H9 (cell line): ENCODE measurements around the gene KCNIP4. TPM values are rescaled to one million over a fixed set of nuclear protein-coding genes. Genes with fewer than 3 reads are reported as not detected.

Experiments used
- DNase-seq: peaks from one replicate; pipeline ENCODE4 v3.0.0-alpha.2; 2017
- H2AFZ ChIP-seq: one replicate; pipeline ENCODE4 v1.6.1; 2013; ENCODE audit warnings: mild to moderate bottlenecking, low read length, control low read depth, moderate library complexity
- H2AK5ac ChIP-seq: 2 replicates; pipeline ENCODE4 v1.6.1; 2013; ENCODE audit warnings: low read length, control low read depth, mixed read lengths; ENCODE audit not compliant: insufficient read length
- H2BK120ac ChIP-seq: one replicate; pipeline ENCODE4 v1.6.1; 2013; ENCODE audit warnings: low read depth, mild to moderate bottlenecking, low read length, control low read depth, inconsistent platforms; ENCODE audit not compliant: poor library complexity, severe bottlenecking
- H2BK12ac ChIP-seq: 2 replicates; pipeline ENCODE4 v1.6.1; 2013; ENCODE audit warnings: low read length, control low read depth, mixed read lengths, low read depth; ENCODE audit not compliant: insufficient read length
- H2BK15ac ChIP-seq: 2 replicates; pipeline ENCODE4 v1.6.1; 2013; ENCODE audit warnings: low read depth, low read length, control low read depth
- H2BK20ac ChIP-seq: one replicate; pipeline ENCODE4 v1.6.1; 2013; ENCODE audit warnings: low read depth, mild to moderate bottlenecking, low read length, control low read depth, inconsistent platforms; ENCODE audit not compliant: poor library complexity, severe bottlenecking
- H2BK5ac ChIP-seq: 2 replicates; pipeline ENCODE4 v1.6.1; 2013; ENCODE audit warnings: low read length, control low read depth, mixed read lengths; ENCODE audit not compliant: insufficient read length
- H3K14ac ChIP-seq: 2 replicates; pipeline ENCODE4 v1.6.1; 2013; ENCODE audit warnings: low read length, control low read depth; ENCODE audit not compliant: insufficient read depth
- H3K18ac ChIP-seq: 2 replicates; pipeline ENCODE4 v1.6.1; 2013; ENCODE audit warnings: low read depth, mild to moderate bottlenecking, mixed read lengths, low read length, control low read depth; ENCODE audit not compliant: insufficient read length
- H3K23ac ChIP-seq: 2 replicates; pipeline ENCODE4 v1.6.1; 2013; ENCODE audit warnings: low read length, control low read depth, mixed read lengths, low read depth; ENCODE audit not compliant: insufficient read length
- H3K23me2 ChIP-seq: 2 replicates; pipeline ENCODE4 v1.6.1; 2013; ENCODE audit warnings: low read depth, mild to moderate bottlenecking, mixed read lengths, low read length, control low read depth; ENCODE audit not compliant: insufficient read length, poor library complexity, severe bottlenecking
- H3K27ac ChIP-seq: 2 replicates; pipeline ENCODE4 v1.5.1; 2013; ENCODE audit warnings: low read length, control low read depth, mixed read lengths, low read depth; ENCODE audit not compliant: insufficient read length
- H3K27me3 ChIP-seq: 2 replicates; pipeline ENCODE4 v1.6.1; 2013; ENCODE audit warnings: low read length, control low read depth, inconsistent platforms; ENCODE audit not compliant: insufficient read depth
- H3K4ac ChIP-seq: 2 replicates; pipeline ENCODE4 v1.6.1; 2013; ENCODE audit warnings: low read depth, mild to moderate bottlenecking, control low read depth, inconsistent platforms, low read length, moderate library complexity
- H3K4me1 ChIP-seq: 2 replicates; pipeline ENCODE4 v1.6.1; 2013; ENCODE audit warnings: low read length, control low read depth, inconsistent platforms; ENCODE audit not compliant: insufficient read depth
- H3K4me2 ChIP-seq: 2 replicates; pipeline ENCODE4 v1.6.1; 2013; ENCODE audit warnings: low read length, control low read depth, mixed read lengths; ENCODE audit not compliant: insufficient read length, insufficient read depth
- H3K56ac ChIP-seq: 2 replicates; pipeline ENCODE4 v1.6.1; 2013; ENCODE audit warnings: low read depth, mild to moderate bottlenecking, mixed read lengths, low read length, control low read depth; ENCODE audit not compliant: insufficient read length
- H3K79me1 ChIP-seq: 2 replicates; pipeline ENCODE4 v1.6.1; 2013; ENCODE audit warnings: low read depth, mild to moderate bottlenecking, moderate library complexity, low read length, control low read depth, inconsistent platforms; ENCODE audit not compliant: insufficient read depth, poor library complexity, severe bottlenecking
- H3K79me2 ChIP-seq: 2 replicates; pipeline ENCODE4 v1.6.1; 2013; ENCODE audit warnings: low read length, control low read depth, inconsistent platforms; ENCODE audit not compliant: insufficient read depth
- H3K9ac ChIP-seq: 2 replicates; pipeline ENCODE4 v1.6.1; 2013; ENCODE audit warnings: low read length, control low read depth, mixed read lengths; ENCODE audit not compliant: insufficient read length; ENCODE audit errors: extremely low read depth
- H3K9me3 ChIP-seq: one replicate; pipeline ENCODE4 v1.6.1; 2013; ENCODE audit warnings: low read depth, low read length, inconsistent platforms; ENCODE audit not compliant: control insufficient read depth
- H3T11ph ChIP-seq: one replicate; pipeline ENCODE4 v1.6.1; 2013; ENCODE audit warnings: mild to moderate bottlenecking, low read length, control low read depth, inconsistent platforms
- H4K20me1 ChIP-seq: one replicate; pipeline ENCODE4 v1.6.1; 2013; ENCODE audit not compliant: control insufficient read depth, insufficient read length, insufficient read depth
- H4K5ac ChIP-seq: 2 replicates; pipeline ENCODE4 v1.6.1; 2013; ENCODE audit warnings: low read depth, mild to moderate bottlenecking, mixed read lengths, low read length, control low read depth; ENCODE audit not compliant: insufficient read length
- H4K8ac ChIP-seq: replicated peaks from 2 replicates; pipeline ENCODE4 v1.6.1; 2013; ENCODE audit warnings: low read length, control low read depth, mixed read lengths, low read depth; ENCODE audit not compliant: insufficient read length
- H4K91ac ChIP-seq: 2 replicates; pipeline ENCODE4 v1.6.1; 2013; ENCODE audit warnings: low read depth, mild to moderate bottlenecking, moderate library complexity, mixed read lengths, low read length, control low read depth; ENCODE audit not compliant: insufficient read length
- H3K27ac Mint-ChIP-seq, 3 experiments: 2 replicates in 2 of 3; 3 replicates in 1 of 3; pipeline ENCODE4 v1.8.0; 2020 to 2021; ENCODE audit warnings: mixed read lengths in 3 of 3, mild to moderate bottlenecking in 1 of 3, moderate library complexity in 1 of 3
- H3K27me3 Mint-ChIP-seq: 2 replicates; pipeline ENCODE4 v1.8.0; 2021; ENCODE audit warnings: low read depth, mild to moderate bottlenecking, moderate library complexity, mixed read lengths
- H3K36me3 Mint-ChIP-seq, 3 experiments: 2 replicates in 2 of 3; 3 replicates in 1 of 3; pipeline ENCODE4 v1.8.0; 2020 to 2021; ENCODE audit warnings: low read depth in 3 of 3, mixed read lengths in 3 of 3; ENCODE audit not compliant: insufficient read depth in 1 of 3
- H3K4me1 Mint-ChIP-seq, 2 experiments: 2 replicates each; pipeline ENCODE4 v1.8.0; 2020; ENCODE audit warnings: mixed read lengths in 2 of 2
- H3K4me3 Mint-ChIP-seq, 2 experiments: 2 replicates in 1 of 2; 3 replicates in 1 of 2; pipeline ENCODE4 v1.8.0; 2020 to 2021; ENCODE audit warnings: mild to moderate bottlenecking in 2 of 2, mixed read lengths in 2 of 2, moderate library complexity in 1 of 2
- H3K9me3 Mint-ChIP-seq, 2 experiments: 2 replicates in 1 of 2; 3 replicates in 1 of 2; pipeline ENCODE4 v1.8.0; 2020; ENCODE audit warnings: mild to moderate bottlenecking in 2 of 2, mixed read lengths in 2 of 2, moderate library complexity in 1 of 2
- CTCF ChIP-seq: fragments of 200-600 bp; sonication (generic); conservative IDR thresholded peaks from 3 replicates; pipeline ENCODE4 v1.8.0; 2021; ENCODE audit warnings: antibody characterized with exemption, mild to moderate bottlenecking
- WGBS: extraction: QIAGEN DNeasy Blood & Tissue Kit; methylation state at CpG from one replicate; pipeline ENCODE4 v1.1.7; 2013; ENCODE audit warnings: missing lambda C conversion rate, low lambda C conversion rate, mixed read lengths; ENCODE audit not compliant: insufficient read length; ENCODE audit errors: extremely low coverage; 5-methylcytosine and 5-hydroxymethylcytosine counted together
- total RNA-seq: library from RNA; stranded (reverse); gene quantifications from 2 replicates; pipeline ENCODE4 v1.2.1, GENCODE V29; 2021

The KCNIP4 gene
- total RNA-seq, 1 experiment from 2014 or later = not detected

- no peak overlapping the region for H2AK5ac ChIP-seq
- H3K79me2 ChIP-seq = no peaks in the 10 kb centered on the region
- H3K79me1 ChIP-seq = no peaks in the 10 kb centered on the region
- no peaks in the 10 kb centered on the region for H4K20me1 ChIP-seq
- H3K18ac ChIP-seq = no peak overlapping the region
- no peak overlapping the region for H2AFZ ChIP-seq
- H3K27ac ChIP-seq = no peak overlapping the region
- no peaks in the 10 kb centered on the region for H3K4me1 ChIP-seq
- no peak for DNase-seq
- H3K23ac ChIP-seq = no peak overlapping the region
- H3K27me3 ChIP-seq = no peaks in the 10 kb centered on the region
- no peak overlapping the region for H3K14ac ChIP-seq
- H3K9ac ChIP-seq = no peak overlapping the region
- no peak overlapping the region for H2BK20ac ChIP-seq
- no peak overlapping the region for H2BK5ac ChIP-seq
- TF ChIP-seq CTCF = no peak
- H2BK12ac ChIP-seq = no peak overlapping the region
- no peak overlapping the region for H2BK15ac ChIP-seq
- Mint-ChIP-seq H3K4me3 (no peak overlapping the region), H3K36me3 (no peaks in the 10 kb centered on the region; a peak in 1 of 7 replicates), H3K27me3 (no peaks in the 10 kb centered on the region), H3K4me1 (no peaks in the 10 kb centered on the region), H3K9me3 (no peaks in the 10 kb centered on the region; a peak in 1 of 5 replicates), H3K27ac (no peak overlapping the region)
- no peaks in the 10 kb centered on the region for H3K23me2 ChIP-seq
- no peak overlapping the region for H3K4ac ChIP-seq
- no CpG with 5 or more reads among the region's 3 CpGs for WGBS
- no peak overlapping the region for H3T11ph ChIP-seq
- H4K91ac ChIP-seq = no peak overlapping the region
- H3K9me3 ChIP-seq = no peaks in the 10 kb centered on the region
- no peak overlapping the region for H3K4me2 ChIP-seq
- no peak overlapping the region for H4K5ac ChIP-seq
- no peak overlapping the region for H4K8ac ChIP-seq
- no peak overlapping the region for H2BK120ac ChIP-seq
- no peak overlapping the region for H3K56ac ChIP-seq
These were observed 564.0 kb downstream of the KCNIP4 start for GRCh38 chr4:21384609-21385008.
